HG03342 (cell line): ENCODE measurements around the gene NEU4.
"Not testable (repeated sequence)": the region's sequence is repeated elsewhere in the genome, so short reads cannot be mapped to it uniquely, and the experiment has no call there.

ENCODE experiments used
- ATAC-seq: cut with Tn5 transposase; IDR thresholded peaks from one replicate; pipeline ENCODE4 v1.9.1; 2021; ENCODE audit warnings: mild to moderate bottlenecking, moderate library complexity; ENCODE audit not compliant: unreplicated experiment

NEU4 gene

DNA sequence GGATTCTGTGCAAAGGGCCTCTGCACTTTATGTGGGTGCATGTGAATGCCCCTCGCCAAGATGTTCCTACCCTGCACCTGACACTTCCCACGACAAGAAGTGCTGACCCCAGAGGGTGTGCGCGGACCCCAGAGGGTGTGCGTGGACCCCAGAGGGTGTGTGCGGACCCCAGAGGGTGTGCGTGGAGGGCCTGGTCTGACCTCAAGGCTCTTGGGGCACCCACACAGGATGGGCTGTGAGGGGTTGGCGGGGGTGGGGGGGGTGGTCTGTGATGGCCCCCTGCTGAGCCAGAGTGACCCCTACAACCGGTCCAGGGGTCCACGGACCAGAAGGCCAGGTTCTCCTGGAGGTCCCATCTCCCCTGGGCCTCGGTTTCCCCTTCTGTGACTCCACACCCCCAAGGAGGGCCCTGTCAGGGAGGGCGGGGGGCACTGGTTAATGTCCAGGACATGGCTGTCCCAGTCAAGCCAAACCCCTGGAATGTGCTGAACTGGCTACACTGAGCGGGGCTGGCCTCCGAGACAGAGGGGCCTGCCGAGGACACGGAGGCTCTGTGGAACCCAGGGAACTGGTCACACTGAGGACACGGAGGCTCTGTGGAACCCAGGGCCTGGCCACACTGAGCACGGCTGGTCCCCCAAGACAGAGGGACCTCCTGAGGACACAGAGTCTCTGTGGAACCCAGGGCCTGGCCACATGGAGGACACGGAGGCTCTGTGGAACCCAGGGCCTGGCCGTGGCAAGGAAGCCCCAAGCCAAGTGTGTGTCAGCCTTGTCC is 3.1 kb downstream of the NEU4 start:
- ATAC-seq = no peak

DNA sequence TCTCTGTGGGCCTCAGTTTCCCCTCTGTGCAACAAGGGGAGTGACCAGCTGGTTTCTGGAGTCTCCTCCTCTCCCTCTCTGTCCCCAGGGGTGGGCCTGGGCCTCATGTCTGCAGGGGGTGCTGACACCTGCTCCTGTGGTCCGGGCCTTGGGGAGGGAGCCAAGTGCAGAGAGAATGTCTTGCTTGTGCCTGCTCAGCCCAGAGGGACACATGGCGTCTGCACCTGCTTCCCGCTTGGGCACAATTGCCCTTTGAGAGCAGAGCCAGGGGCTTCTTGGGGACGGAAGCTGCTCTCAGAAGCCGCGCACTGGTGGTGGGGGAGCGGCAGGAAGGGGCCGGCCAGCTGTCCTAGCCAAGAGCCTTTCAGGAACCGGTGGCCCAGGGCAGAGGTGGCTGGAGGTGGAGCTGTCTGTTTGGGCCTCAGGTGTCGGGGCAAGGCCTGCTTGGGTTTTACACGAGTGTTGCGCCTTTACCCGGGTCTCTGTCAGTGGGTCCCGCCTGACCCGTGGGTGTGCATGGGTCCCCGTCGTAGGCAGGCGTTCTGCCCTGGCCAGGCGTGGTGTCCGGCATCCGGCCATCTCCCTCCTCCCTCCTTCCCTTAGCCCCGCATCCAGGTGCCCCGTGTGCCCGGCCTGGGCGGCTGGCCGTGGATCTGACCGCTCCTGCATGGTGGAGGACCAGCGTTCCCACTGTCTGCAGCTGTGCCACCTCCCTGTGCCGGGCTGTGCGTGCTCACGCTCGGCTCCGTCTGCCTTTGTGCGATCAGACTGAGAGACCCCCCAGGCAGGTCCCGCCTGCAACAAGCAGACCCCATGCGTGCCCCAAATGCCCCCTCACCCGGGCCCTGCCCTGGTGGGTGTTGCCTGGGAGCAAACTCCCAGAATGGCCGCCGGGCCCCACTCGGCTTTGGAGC is 4.0 kb downstream of the NEU4 start:
- ATAC-seq = no peak

- ATAC-seq = peak; percentile 42
Observed at GRCh38 chr2:241813644-241814392, 4.8 kb downstream of the NEU4 start.

DNA sequence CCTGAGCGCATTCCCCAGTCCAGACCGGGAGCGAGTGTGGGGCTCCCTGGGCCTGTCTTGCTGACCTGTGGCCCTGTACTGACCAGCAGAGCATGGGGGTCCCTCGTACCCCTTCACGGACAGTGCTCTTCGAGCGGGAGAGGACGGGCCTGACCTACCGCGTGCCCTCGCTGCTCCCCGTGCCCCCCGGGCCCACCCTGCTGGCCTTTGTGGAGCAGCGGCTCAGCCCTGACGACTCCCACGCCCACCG is 5.3 kb downstream of the NEU4 start:
- no peak for ATAC-seq

GRCh38 chr2:241814643-241815476 is 5.9 kb downstream of the NEU4 start:
- no peak for ATAC-seq

- no peak for ATAC-seq
Observed at GRCh38 chr2:241815477-241816430, 6.8 kb downstream of the NEU4 start.

DNA sequence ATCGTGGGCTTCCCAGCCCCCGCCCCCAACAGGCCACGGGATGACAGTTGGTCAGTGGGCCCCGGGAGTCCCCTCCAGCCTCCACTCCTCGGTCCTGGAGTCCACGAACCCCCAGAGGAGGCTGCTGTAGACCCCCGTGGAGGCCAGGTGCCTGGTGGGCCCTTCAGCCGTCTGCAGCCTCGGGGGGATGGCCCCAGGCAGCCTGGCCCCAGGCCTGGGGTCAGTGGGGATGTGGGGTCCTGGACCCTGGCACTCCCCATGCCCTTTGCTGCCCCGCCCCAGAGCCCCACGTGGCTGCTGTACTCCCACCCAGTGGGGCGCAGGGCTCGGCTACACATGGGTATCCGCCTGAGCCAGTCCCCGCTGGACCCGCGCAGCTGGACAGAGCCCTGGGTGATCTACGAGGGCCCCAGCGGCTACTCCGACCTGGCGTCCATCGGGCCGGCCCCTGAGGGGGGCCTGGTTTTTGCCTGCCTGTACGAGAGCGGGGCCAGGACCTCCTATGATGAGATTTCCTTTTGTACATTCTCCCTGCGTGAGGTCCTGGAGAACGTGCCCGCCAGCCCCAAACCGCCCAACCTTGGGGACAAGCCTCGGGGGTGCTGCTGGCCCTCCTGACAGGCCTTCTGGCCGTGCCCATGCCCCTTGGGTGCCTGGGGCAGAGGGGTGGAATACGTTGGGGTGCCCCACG is 7.6 kb downstream of the NEU4 start:
- no peak for ATAC-seq

- ATAC-seq = no peak
Observed at GRCh38 chr2:241817126-241817820, 8.3 kb downstream of the NEU4 start.

GRCh38 chr2:241817821-241818215 is 8.8 kb downstream of the NEU4 start:
- not testable (repeated sequence) for ATAC-seq

GRCh38 chr2:241818229-241818942 is 9.4 kb downstream of the NEU4 start:
- no peak for ATAC-seq

DNA sequence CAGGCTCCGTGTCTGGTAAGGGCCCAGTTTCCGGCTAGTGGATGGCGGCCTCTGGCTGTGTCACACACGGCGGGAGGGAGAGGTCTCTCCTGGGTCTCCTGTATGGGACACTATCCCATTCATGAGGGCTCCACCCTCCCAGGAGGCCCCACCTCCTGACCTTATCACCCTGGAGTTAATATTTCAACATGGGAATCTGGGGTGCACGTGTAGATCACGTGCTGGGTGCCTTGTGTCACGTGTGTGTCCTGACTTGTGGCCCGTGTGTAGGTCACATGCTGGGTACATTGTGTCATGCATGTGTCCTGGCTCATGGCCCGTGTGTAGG is 9.9 kb downstream of the NEU4 start:
- ATAC-seq = no peak

DNA sequence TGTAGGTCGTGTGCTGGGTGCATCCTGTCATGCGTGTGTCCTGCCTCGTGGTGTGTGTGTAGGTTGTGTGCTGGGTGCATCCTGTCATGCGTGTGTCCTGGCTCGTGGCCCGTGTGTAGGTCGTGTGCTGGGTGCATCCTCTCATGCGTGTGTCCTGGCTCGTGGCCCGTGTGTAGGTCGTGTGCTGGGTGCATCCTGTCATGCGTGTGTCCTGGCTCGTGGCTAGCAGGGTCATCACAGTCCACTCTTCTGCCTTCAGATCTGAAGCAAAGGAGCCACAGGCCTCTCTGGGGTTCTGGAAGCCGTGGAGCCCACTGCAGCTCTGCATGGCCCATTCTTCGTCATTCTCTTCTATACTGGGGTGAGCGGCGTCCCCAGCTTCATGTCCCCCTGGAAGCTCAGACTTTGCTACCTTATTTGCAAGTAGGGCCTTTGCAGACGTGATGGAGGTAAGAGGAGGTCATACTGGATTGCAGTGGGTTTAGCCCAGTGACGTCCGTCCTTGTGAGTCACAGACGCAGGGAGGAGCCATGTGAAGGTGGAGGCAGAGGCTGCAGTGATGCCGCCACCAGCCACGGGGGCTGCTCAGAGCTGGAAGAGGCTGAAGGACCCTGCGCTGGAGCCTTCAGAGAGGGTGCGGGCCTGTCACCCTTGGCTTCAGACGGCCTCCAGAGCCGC is 11.1 kb downstream of the NEU4 start:
- ATAC-seq = not testable (repeated sequence)

- no peak for ATAC-seq
Observed at GRCh38 chr2:241820625-241821384, 11.8 kb downstream of the NEU4 start.

DNA sequence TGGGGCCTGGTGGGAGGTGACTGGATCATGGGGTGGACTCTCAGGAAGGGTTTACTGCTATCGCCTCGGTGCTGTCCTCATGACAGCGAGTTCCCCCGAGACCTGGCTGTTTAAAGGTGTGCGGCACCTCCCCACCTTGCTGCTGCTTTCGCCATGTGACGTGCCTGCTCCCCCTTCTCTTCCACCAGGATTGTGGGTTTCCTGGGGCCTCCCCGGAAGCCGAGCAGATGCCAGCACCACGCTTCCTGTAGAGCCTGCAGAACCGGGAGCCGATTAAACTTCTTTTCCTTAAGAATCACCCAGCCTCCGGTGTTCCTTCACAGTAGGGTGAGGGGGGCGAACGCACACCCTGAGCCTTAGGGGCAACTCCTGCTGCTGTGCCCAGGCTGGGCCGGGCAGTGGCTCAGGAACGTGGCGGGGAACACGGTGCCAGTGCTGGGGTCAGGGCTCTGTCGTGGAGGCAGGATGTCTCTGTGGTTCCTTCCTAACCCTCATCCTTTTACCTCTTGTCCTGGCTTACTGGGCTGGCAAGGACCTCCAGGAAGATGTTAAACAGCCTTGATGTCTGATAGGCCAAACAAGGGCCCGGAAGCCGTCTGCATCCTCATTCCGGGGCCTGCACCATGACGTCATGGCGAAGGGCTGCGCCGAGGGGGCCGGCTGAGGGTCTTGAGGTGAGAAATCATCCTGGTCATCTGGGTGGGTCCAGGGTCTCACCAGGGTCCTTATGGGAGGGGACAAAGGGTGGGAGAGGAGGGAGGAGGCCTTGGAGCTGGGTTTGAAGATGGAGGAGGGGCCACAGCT is 12.7 kb downstream of the NEU4 start:
- ATAC-seq = no peak

- ATAC-seq = no peak
Observed at GRCh38 chr2:241822264-241822623, 13.3 kb downstream of the NEU4 start.
